HCT116 (cell line): Measurements from ENCODE around the gene DENND11. TPM values are rescaled to one million over a fixed set of nuclear protein-coding genes. Genes with fewer than 3 reads are reported as not detected.

Experiments
- ATAC-seq: fragments of 200-7000 bp; cut with Tn5 transposase; 2 replicates; pipeline ENCODE4 v1.9.1; 2020; ENCODE audit warnings: mild to moderate bottlenecking, moderate library complexity
- BruUV-seq: library from RNA; stranded (reverse); fragments of 400-500 nt; replicated peaks from 2 replicates; lab custom pipeline; 2021; lab: Mats Ljungman, UMichigan
- CTCF ChIA-PET: fragments of 300-600 bp; sonication (Branson Sonifier 250); formaldehyde crosslinking; loops from one replicate; lab custom pipeline; 2021; ENCODE audit warnings: antibody characterized with exemption; lab: Charles Lee
- POLR2A ChIA-PET: fragments of 300-600, 350-600 bp; sonication (Branson Sonifier 250); formaldehyde crosslinking; loops from one replicate; lab custom pipeline; 2021; ENCODE audit warnings: antibody characterized with exemption; lab: Charles Lee
- RAD21 ChIA-PET, 2 experiments: fragments of 300-600 bp; sonication (Branson Sonifier 250); formaldehyde crosslinking; loops; one replicate each; lab custom pipeline; 2023; ENCODE audit warnings: low total read pairs in 2 of 2; ENCODE audit not compliant: uncharacterized antibody in 2 of 2, unreplicated experiment in 2 of 2, low non-redundant PET in 1 of 2; lab: Charles Lee
- DNase-seq: peaks from one replicate; pipeline ENCODE4 v3.0.0-alpha.2; 2010; ENCODE audit warnings: low read depth, low spot score
- H2AFZ ChIP-seq: fragments of 200-600 bp; shearing (Covaris generic), sonication (generic); 2 replicates; pipeline ENCODE4 v1.6.1; 2017; ENCODE audit warnings: low read depth, mixed run types, mixed read lengths, antibody characterized with exemption, low read length; ENCODE audit not compliant: poor library complexity, severe bottlenecking
- H3K27ac ChIP-seq: 2 replicates; pipeline ENCODE4 v1.5.1; 2012; ENCODE audit warnings: low read depth, low read length
- H3K27me3 ChIP-seq: fragments of 200-600 bp; sonication (generic); 2 replicates; pipeline ENCODE4 v1.6.1; 2016; ENCODE audit warnings: mixed run types, low read length, mixed read lengths; ENCODE audit not compliant: insufficient read depth
- H3K36me3 ChIP-seq, 2 experiments: fragments of 200-500 bp in 1 of 2; fragments of 200-600 bp in 1 of 2; sonication (Bioruptor generic) in 1 of 2; sonication (generic) in 1 of 2; 2 replicates each; pipeline versions ENCODE4 v1.5.1 to v1.6.1; 2014 to 2016; ENCODE audit warnings: low read length in 2 of 2, inconsistent platforms in 1 of 2, mixed read lengths in 1 of 2, mixed run types in 1 of 2; ENCODE audit not compliant: insufficient read depth in 2 of 2, control insufficient read depth in 1 of 2
- H3K4me1 ChIP-seq, 2 experiments: fragments of 200-600 bp in 1 of 2; sonication (generic) in 1 of 2; 2 replicates each; pipeline versions ENCODE4 v1.5.1 to v1.6.1; 2012 to 2017; ENCODE audit warnings: low read length in 2 of 2, inconsistent platforms in 1 of 2, mild to moderate bottlenecking in 1 of 2, mixed read lengths in 1 of 2, mixed run types in 1 of 2, moderate library complexity in 1 of 2; ENCODE audit not compliant: insufficient read depth in 2 of 2, control insufficient read depth in 1 of 2
- H3K4me2 ChIP-seq: fragments of 200-600 bp; sonication (generic); 2 replicates; pipeline ENCODE4 v1.6.1; 2017; ENCODE audit warnings: mixed run types, low read length, mixed read lengths
- H3K4me3 ChIP-seq, 2 experiments: fragments of 200-600 bp in 1 of 2; sonication (generic) in 1 of 2; replicated peaks in 1 of 2; 2 replicates each; pipeline ENCODE4 v1.5.1; 2011 to 2016; ENCODE audit warnings: low read length in 2 of 2, control low read depth in 1 of 2, low read depth in 1 of 2, mild to moderate bottlenecking in 1 of 2, mixed read lengths in 1 of 2, mixed run types in 1 of 2
- H3K79me2 ChIP-seq: fragments of 200-600 bp; sonication (generic); 2 replicates; pipeline ENCODE4 v1.6.1; 2017; ENCODE audit warnings: mild to moderate bottlenecking, mixed run types, low read length, moderate library complexity, mixed read lengths; ENCODE audit not compliant: insufficient read depth
- H3K9ac ChIP-seq: fragments of 200-600 bp; sonication (generic); 2 replicates; pipeline ENCODE4 v1.6.1; 2016; ENCODE audit warnings: low read length, mixed read lengths
- H3K9me2 ChIP-seq: fragments of 200-600 bp; sonication (generic), shearing (Covaris generic); 2 replicates; pipeline ENCODE4 v1.6.1; 2017; ENCODE audit warnings: mixed run types, mild to moderate bottlenecking, moderate library complexity; ENCODE audit not compliant: insufficient read depth
- H3K9me3 ChIP-seq, 2 experiments: fragments of 200-500 bp in 1 of 2; fragments of 200-600 bp in 1 of 2; sonication (Bioruptor generic) in 1 of 2; sonication (generic) in 1 of 2; 2 replicates each; pipeline ENCODE4 v1.6.1; 2014 to 2017; ENCODE audit warnings: low read length in 2 of 2, mixed read lengths in 2 of 2, inconsistent platforms in 1 of 2, low read depth in 1 of 2, mild to moderate bottlenecking in 1 of 2, mixed run types in 1 of 2, moderate library complexity in 1 of 2; ENCODE audit not compliant: control insufficient read depth in 1 of 2, insufficient read depth in 1 of 2
- H4K20me1 ChIP-seq: fragments of 200-600 bp; sonication (generic), shearing (Covaris generic); 2 replicates; pipeline ENCODE4 v1.6.1; 2017; ENCODE audit warnings: mixed run types, mild to moderate bottlenecking, moderate library complexity; ENCODE audit not compliant: insufficient read depth
- ELF1 ChIP-seq: IDR thresholded peaks from 2 replicates; pipeline ENCODE4 v1.6.1; 2012; ENCODE audit warnings: low read depth, borderline replicate concordance
- EZH2phosphoT487 ChIP-seq: fragments of 200-600 bp; IDR thresholded peaks from 2 replicates; pipeline ENCODE4 v1.6.1; 2018; ENCODE audit warnings: antibody characterized with exemption, borderline replicate concordance
- FOSL1 ChIP-seq: IDR thresholded peaks from 2 replicates; pipeline ENCODE4 v1.6.1; 2012; ENCODE audit warnings: low read depth
- POLR2A ChIP-seq: IDR thresholded peaks from 2 replicates; pipeline ENCODE4 v1.7.0; 2011; ENCODE audit warnings: borderline replicate concordance; ENCODE audit not compliant: insufficient read depth, insufficient read length; ENCODE audit errors: extremely low read depth
- POLR2AphosphoS5 ChIP-seq: IDR thresholded peaks from 2 replicates; pipeline ENCODE4 v1.6.1; 2011; ENCODE audit warnings: mild to moderate bottlenecking, low read depth, low read length, moderate library complexity
- RAD21 ChIP-seq: IDR thresholded peaks from 2 replicates; pipeline ENCODE4 v1.6.1; 2012; ENCODE audit warnings: low read depth, mild to moderate bottlenecking
- SIN3A ChIP-seq: IDR thresholded peaks from 2 replicates; pipeline ENCODE4 v1.6.1; 2012; ENCODE audit warnings: low read depth
- SRF ChIP-seq: IDR thresholded peaks from 2 replicates; pipeline ENCODE4 v1.6.1; 2012; ENCODE audit warnings: low read depth
- TCF7L2 ChIP-seq: IDR thresholded peaks from 2 replicates; pipeline ENCODE4 v1.7.0; 2011; ENCODE audit warnings: borderline replicate concordance, inconsistent platforms; ENCODE audit not compliant: insufficient read depth, insufficient read length; ENCODE audit errors: extremely low read depth
- ZNF274 ChIP-seq: fragments of 200-500 bp; sonication (Bioruptor generic); IDR thresholded peaks from 2 replicates; pipeline ENCODE4 v1.6.1; 2014; ENCODE audit warnings: mild to moderate bottlenecking, low read depth, low read length, inconsistent platforms
- intact Hi-C: fragments of 100-400 bp; cut with micrococcal nuclease; formaldehyde crosslinking; loops from 2 replicates; pipeline ENCODE4 v1.10.0; 2022
- total RNA-seq: library from RNA; stranded (reverse); gene quantifications from one replicate; pipeline ENCODE4 v1.2.1, GENCODE V29; 2021; ENCODE audit not compliant: unreplicated experiment
- TF ChIP-seq, protein P1 (sequence below), 3 experiments: fragments of 200-600 bp in 1 of 3; sonication (generic) in 1 of 3; IDR thresholded peaks in 2 of 3; conservative IDR thresholded peaks in 1 of 3; 2 replicates each; pipeline ENCODE4 v1.5.1; 2012 to 2017; ENCODE audit warnings: low read depth in 2 of 3, low read length in 2 of 3, antibody characterized with exemption in 1 of 3, borderline replicate concordance in 1 of 3, control low read depth in 1 of 3, mild to moderate bottlenecking in 1 of 3, mixed read lengths in 1 of 3, mixed run types in 1 of 3, moderate library complexity in 1 of 3; ENCODE audit not compliant: insufficient read depth in 1 of 3

Gene DENND11
- total RNA-seq, 1 experiment from 2014 or later, result 23.4 TPM

DNA sequence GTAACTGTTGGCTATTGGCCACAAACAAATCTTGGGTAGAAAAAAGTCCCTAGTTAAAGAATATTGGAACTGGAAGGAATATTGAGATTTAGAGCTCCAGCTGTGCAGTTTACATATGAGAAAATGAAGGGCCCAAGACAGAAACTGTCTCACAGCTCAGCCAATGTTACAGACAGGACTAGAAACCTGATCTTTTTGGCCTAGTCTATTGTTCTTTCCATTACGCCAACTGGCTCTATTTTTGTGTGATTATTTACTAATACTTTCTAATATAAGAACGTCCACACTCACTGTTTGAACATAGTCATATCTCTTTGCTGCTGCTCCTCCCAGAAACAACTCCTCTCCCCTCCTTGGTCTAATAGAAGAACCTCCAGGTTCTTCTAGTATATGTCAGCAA lies 7.4 kb upstream of the DENND11 start:
- ChIA-PET RAD21 (no interaction called here), CTCF (interaction anchor here (0.9 kb wide), 1 partner anchor 26 kb away, joined by 4 read pairs; no protein-coding TSS in a partner anchor), POLR2A (no interaction called here)
- no peak overlapping the region for H3K4me3 ChIP-seq
- H3K27me3 ChIP-seq, result peaks cover 9% of the 10 kb centered on the region; the same call in 1 of the 2 replicates
- no peak overlapping the region for H3K27ac ChIP-seq
- DNase-seq (no peak), ATAC-seq (no peak)
- H3K9me3 ChIP-seq, result no peaks in the 10 kb centered on the region
- H3K9me2 ChIP-seq, result no peaks in the 10 kb centered on the region
- no peaks in the 10 kb centered on the region for H3K79me2 ChIP-seq
- H2AFZ ChIP-seq, result no peak overlapping the region
- BruUV-seq, result no TSS peak
- no peaks in the 10 kb centered on the region for H3K36me3 ChIP-seq
- H4K20me1 ChIP-seq, result no peaks in the 10 kb centered on the region
- no peak overlapping the region for H3K4me2 ChIP-seq
- no peak overlapping the region for H3K9ac ChIP-seq
- intact Hi-C loops, result no loop called here
- H3K4me1 ChIP-seq, result no peaks in the 10 kb centered on the region
- TF ChIP-seq RAD21 (no peak), FOSL1 (no peak), ELF1 (no peak), SIN3A (no peak), SRF (no peak), EZH2phosphoT487 (no peak)
- TF ChIP-seq, protein P1, sequence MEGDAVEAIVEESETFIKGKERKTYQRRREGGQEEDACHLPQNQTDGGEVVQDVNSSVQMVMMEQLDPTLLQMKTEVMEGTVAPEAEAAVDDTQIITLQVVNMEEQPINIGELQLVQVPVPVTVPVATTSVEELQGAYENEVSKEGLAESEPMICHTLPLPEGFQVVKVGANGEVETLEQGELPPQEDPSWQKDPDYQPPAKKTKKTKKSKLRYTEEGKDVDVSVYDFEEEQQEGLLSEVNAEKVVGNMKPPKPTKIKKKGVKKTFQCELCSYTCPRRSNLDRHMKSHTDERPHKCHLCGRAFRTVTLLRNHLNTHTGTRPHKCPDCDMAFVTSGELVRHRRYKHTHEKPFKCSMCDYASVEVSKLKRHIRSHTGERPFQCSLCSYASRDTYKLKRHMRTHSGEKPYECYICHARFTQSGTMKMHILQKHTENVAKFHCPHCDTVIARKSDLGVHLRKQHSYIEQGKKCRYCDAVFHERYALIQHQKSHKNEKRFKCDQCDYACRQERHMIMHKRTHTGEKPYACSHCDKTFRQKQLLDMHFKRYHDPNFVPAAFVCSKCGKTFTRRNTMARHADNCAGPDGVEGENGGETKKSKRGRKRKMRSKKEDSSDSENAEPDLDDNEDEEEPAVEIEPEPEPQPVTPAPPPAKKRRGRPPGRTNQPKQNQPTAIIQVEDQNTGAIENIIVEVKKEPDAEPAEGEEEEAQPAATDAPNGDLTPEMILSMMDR (IDR thresholded peaks at IDR 0.05 in 2 of 3, conservative IDR thresholded peaks at IDR 0.05 in 1 of 3; ENCODE audit: borderline replicate concordance in 1 of 3, insufficient read depth in 1 of 3, low read depth in 2 of 3, low read length in 2 of 3), result no peak

GRCh38 chr7:141708351-141708750 lies 6.4 kb upstream of the DENND11 start, which contains the start of gene WEE2:
TSS of gene WEE2 (plus strand) at chr7:141708353. CDS start at chr7:141708759, 406 bp downstream.
- 0 out of 2 replicates have a peak, but pooled peaks cover under 1% of the 10 kb centered on the region for H3K27me3 ChIP-seq
- H3K9me2 ChIP-seq, result no peaks in the 10 kb centered on the region
- TF ChIP-seq ZNF274 (no peak), POLR2AphosphoS5 (no peak), POLR2A (no peak), FOSL1 (no peak), ELF1 (no peak), TCF7L2 (no peak)
- ChIA-PET CTCF (interaction anchor here (1.2 kb wide), 1 partner anchor 30 kb away, joined by 3 read pairs; the partner anchor contains the start of gene SSBP1), POLR2A (no interaction called here), RAD21 (no interaction called here)
- no TSS peak for BruUV-seq
- no peaks in the 10 kb centered on the region for H3K9me3 ChIP-seq
- ATAC-seq (no peak), DNase-seq (no peak)
- no peaks in the 10 kb centered on the region for H3K79me2 ChIP-seq
- H3K36me3 ChIP-seq, result no peaks in the 10 kb centered on the region
- no peak within 1 kb of the TSS for H3K9ac ChIP-seq
- no peaks in the 10 kb centered on the region for H4K20me1 ChIP-seq
- intact Hi-C loops, result no loop called here
- H3K27ac ChIP-seq, result no peak within 1 kb of the TSS
- H3K4me2 ChIP-seq, result no peak within 1 kb of the TSS
- peaks cover under 1% of the 10 kb centered on the region in 2 experiments; a peak in 2 of 4 replicates for H3K4me1 ChIP-seq
- H2AFZ ChIP-seq, result no peak within 1 kb of the TSS
- no peak within 1 kb of the TSS for H3K4me3 ChIP-seq
